GM15510 (cell line): ENCODE data around the gene COQ10B.

Experiments used
- POLR2A ChIP-seq: IDR thresholded peaks from 3 replicates; pipeline ENCODE4 v1.6.1; 2011; ENCODE audit warnings: borderline replicate concordance; ENCODE audit not compliant: insufficient read length; ENCODE audit errors: extremely low read depth

COQ10B gene

DNA sequence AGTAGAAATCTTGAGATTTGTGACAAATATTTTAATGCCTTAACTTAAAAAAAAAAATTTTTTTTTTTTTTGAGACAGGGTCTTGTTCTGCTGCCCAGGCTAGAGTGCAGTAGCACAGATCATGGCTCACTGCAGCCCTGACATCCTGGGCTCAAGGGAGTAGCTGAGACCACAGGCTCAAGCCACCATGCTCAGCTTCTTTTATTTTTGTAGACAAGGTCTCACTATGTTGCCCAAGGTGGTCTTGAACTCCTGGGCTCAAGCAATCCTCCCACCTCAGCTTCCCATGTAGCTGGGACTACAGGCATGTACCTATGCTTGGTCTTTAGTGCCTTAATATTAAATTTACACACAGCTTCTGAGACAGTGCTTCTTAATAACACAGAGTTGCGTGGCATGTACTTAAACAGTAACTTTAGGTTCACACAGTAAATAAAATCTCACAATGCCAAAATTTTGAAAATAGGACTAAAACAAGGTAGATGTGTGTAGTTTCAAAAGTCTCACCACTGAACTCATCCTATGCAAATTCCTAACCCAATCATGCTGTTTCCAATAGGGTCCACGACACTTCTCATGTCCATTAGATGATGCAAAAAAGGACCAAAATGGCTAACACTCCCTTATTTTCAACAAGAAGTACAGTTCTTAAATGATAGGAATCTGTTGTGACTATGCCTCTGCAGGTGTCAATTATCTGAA is 42.2 kb downstream of the COQ10B start:
- TF ChIP-seq POLR2A = no peak

DNA sequence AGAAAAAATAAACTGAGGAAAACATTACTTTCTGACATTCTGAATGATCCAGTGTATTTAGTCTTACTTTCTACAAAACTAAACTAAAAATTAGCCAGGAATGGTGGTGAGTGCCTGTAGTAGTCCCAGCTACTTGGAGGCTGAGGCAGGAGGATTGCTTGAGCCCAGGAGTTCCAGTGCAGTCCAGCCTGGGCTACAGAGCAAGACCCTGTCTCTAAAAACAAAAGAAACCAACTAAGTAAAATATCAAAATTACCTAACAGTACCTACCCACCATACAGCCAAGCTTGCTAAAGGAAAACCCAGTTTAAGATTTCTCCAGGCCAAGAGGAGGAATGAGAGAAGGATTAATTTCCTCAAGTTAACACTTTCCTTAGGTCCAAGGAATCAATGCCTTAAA is 43.3 kb downstream of the COQ10B start:
- no peak for TF ChIP-seq POLR2A

- TF ChIP-seq POLR2A = no peak
Measured at GRCh38 chr2:197497326-197497725, 44.0 kb downstream of the COQ10B start.

DNA sequence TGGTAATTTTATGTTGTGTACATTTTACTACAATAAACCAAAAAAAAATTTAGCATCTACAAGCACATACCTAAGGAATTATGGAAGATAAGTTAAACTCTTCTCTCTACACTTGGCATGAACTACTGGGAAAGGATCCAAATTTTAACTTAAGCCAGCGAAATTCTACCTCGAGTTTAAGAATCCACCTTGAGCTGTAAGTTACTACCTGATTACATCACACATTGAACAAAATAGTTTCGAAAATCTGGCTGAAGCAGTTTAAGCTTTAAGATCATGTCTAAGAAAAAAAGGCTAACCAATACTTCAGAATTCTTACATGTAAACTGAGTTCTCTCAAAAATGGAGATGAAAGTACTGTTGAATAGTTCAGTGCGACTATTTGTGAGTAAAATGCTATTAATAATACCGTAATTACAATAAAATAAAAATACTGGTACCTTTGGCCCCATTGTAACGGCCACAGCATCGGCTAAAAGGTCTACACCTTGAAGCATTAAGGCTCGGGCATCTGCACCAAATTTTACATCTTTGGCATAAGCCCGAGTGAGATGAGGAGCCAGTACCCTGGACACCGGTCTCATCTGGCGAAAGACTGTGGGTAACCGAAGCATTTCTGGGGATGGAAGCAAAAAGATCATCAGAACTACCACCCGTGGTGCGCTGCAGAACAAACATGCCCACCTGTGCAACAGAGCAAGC is 45.0 kb downstream of the COQ10B start:
- no peak for TF ChIP-seq POLR2A

DNA sequence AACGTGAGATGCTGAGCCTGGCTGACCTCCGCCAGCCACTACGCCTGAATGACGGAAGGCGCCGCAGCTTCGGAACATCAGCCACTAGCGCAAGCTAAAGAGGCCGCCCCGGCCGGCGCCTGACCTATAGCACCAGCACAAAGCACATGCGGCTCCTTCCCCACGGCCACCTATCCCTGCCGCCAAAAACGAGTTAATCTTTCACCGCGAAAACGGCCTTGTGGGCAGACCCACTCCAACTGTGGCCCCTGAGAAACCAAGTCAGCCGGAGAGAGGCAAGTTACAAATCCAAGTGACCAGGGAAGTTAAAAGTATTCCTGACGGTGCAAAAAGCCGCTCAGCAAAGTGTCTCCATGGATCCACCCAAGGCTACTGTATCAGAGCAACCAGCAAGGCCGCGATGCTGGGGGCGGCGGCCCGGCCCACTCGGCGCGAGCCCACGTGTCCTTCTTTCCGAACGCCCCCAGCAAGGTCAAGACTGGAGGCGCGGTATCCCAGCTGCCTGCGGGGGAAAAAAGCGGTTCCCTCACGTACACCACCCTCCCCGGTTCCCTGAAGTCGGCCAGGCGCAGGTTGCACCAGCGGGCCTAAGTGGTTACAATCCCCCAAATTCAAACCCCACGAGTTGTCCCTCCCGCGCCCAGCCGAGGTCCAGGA is 45.7 kb downstream of the COQ10B start:
- TF ChIP-seq POLR2A = no peak

GRCh38 chr2:197499594-197500502 is 46.5 kb downstream of the COQ10B start, which contains the start of the genes HSPD1 and HSPE1:
HSPD1 (minus strand) TSS chr2:197499840; CDS start chr2:197498848, 992 bp downstream.
HSPE1 (plus strand) TSS chr2:197500379; CDS start chr2:197500437, 58 bp downstream.
- TF ChIP-seq POLR2A = peak; percentile 98

DNA sequence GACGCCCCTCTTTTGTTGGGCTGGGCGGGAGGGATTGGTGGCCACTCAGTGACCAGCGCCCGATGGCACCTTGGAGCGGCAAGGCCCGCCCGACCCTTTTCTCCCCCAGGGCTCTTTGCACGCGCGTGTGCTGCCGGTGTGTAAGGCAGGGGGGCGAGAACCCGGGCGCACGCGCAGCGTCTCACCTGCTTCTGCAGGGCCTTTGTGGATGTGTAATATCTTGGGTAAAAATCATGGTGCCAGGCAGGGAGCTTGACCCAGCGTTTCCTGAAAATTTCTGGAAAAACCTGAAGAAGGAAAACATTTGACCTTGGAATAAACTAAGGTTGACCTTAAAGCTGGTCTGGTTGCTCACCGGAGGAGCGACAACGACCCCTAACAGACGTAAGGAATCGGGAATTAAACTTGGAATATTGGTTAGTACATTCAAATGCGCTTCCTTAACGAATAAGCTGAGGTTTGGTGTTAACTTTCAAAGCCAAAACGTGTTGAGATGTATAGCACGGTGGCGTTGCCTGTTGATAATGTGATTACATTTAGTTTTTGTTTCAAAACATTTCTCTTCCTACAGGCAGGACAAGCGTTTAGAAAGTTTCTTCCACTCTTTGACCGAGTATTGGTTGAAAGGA is 47.3 kb downstream of the COQ10B start:
- TF ChIP-seq POLR2A = no peak

DNA sequence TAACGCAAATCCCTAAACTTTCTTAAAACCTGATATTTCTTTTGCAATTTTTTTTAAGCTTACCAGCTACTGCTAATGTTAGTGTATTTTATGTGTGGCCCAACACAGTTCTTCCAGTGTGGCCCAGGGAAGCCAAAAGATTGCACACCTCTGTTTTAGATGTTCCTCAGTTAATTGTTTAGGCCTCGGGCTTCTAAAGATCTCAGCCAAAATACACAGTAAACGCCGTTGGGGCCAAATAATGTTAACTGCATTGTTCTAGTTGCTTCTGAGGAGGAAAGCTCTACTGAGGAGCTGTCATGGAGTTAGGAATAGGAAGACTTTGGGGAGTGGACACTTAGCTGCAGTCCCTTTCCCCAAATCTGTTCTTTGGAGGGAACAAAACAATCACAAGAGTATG is 48.8 kb downstream of the COQ10B start:
- no peak for TF ChIP-seq POLR2A

DNA sequence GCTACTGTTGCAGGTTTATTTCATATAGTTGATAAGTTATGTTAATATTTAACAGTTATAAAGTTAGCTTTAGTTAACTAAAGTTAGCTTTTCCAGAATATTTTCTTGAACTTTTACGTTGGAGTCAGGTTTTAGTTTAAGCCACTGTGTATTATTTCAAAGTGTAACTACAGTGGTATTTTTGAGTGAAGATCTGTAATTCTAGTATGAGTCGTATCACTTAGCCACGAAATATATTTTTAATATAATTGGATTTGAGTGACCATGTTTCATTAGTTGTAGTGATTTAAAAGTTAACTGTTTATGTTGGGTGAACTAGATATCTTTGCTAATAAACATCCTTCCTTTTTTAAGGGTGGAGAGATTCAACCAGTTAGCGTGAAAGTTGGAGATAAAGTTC is 49.3 kb downstream of the COQ10B start:
- TF ChIP-seq POLR2A = no peak

DNA sequence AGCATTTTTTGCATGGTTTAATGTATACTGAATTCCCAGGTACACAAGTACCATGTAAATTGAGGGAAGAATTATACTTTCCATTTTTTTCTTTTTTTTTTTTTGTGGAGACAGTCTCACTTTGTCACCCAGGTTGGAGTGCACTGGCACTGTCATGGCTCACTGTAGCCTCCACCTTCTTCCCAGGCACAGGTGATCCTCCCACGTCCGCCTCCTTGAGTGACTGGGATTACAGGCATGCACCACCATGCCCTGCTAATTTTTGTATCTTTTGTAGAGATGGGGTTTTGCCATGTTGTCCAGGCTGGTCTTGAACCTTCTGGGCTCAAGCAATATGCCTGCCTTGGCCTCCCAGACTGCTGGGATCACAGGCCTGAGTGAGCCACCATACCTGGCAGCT is 50.6 kb downstream of the COQ10B start:
- no peak for TF ChIP-seq POLR2A

DNA sequence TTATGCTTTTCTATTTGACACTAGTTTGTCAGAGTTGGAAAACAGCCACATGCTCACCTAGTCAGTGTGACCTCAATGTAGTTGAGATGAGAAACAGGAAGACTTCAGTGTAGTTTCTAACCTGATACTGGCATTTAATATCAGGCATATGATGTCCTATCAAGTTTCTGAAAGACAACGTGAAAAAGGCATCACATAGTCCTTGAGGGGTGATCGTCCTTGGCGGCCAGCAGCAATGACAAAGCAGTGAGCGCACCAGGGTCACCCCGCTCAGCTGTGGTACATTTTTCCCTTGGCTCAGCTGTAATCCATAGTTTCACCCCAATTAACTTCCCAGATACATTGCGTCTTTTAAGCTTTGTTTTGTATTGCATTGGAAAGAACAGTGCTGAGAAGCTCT is 51.2 kb downstream of the COQ10B start:
- TF ChIP-seq POLR2A = no peak

GRCh38 chr2:197506658-197507057 is 53.3 kb downstream of the COQ10B start:
- no peak for TF ChIP-seq POLR2A

DNA sequence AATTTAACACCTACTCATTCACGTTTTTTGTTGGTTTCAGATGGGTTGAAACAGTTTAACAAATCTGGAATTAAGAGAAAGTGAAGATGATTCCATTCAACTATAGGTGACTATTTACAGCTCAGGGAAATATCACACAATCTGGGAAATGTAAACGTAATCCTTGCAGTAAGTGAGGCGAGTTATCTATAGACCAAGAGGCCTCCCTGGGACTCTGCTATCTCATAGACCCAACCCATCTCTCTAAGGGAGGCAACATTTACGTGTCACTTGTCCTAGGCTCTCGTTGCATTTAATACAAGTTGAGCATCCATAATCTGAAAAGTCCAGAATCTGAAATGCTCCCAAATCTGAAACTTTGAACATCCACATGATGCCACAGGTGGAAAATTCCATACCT is 60.6 kb downstream of the COQ10B start:
- no peak for TF ChIP-seq POLR2A

DNA sequence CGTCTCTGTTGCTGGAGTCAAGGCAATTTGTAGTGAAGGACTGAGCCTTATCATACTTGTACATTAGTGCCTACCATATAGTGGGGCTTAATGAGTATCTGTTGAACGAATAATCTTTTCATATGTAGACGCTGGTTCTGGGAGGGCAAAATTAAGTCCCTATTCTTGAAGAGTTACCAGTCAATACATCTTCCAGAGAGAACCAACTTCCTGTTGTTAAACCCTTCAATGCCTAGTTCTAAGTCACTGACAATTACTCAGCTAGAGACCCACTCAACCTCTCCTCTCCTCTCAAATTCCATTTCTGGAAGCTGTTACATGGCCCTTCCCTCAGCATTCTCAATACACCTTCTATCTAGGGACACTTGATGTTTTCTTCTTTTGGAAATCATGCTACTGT is 61.4 kb downstream of the COQ10B start:
- no peak for TF ChIP-seq POLR2A

DNA sequence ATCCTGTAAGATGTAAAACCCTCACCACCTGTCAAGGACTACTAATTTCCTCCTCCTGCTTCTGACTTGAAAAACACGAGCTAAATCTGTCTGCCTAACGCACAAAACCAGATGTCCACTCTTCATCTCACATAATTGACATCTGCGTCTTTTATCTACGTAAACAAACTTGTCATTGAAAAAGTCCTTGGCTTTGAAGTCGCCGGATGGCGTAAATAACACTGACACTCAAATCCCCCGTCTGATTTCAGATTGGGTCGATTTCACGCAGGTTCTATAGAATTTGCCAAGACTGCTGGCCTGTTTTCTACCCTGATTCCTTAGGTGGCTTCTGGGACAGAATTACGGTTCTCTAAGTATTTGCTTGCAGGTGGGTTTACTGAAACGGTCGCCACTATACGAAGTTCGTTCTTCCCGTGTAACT is 62.0 kb downstream of the COQ10B start:
- no peak for TF ChIP-seq POLR2A

GRCh38 chr2:197515739-197516392 is 62.5 kb downstream of the COQ10B start, which contains the start of gene MOB4:
MOB4 (plus strand) TSS chr2:197516066; CDS start chr2:197516087, 21 bp downstream.
- peak; percentile 95 for TF ChIP-seq POLR2A
